GM12878 (cell line): ENCODE results near the gene SSR3. TPM values are rescaled to one million over a fixed set of nuclear protein-coding genes. Genes with fewer than 3 reads are reported as not detected.
A peak's percentile ranks its signal among the peaks of the same experiment; 100 is the strongest.

Source experiments
- ATAC-seq: fragments of 200-7000 bp; cut with Tn5 transposase; 3 replicates; pipeline ENCODE4 v1.9.1; 2020; ENCODE audit warnings: mild to moderate bottlenecking, moderate library complexity
- BruUV-seq: library from RNA; stranded (reverse); fragments of 400-500 nt; replicated peaks from 2 replicates; lab custom pipeline; 2021; lab: Mats Ljungman, UMichigan
- CTCF ChIA-PET: fragments of 300-600 bp; sonication (Branson Sonifier 250); formaldehyde crosslinking; extraction: SDS; loops from one replicate; lab custom pipeline; 2021; ENCODE audit warnings: inconsistent platforms; lab: Yijun Ruan, JAX
- POLR2A ChIA-PET: fragments of 350-600 bp; formaldehyde crosslinking; extraction: SDS; loops from one replicate; lab custom pipeline; 2021; ENCODE audit warnings: inconsistent platforms; lab: Charles Lee
- RAD21 ChIA-PET: fragments of 300-600 bp; sonication (Branson Sonifier 250); formaldehyde crosslinking; loops from one replicate; lab custom pipeline; 2023; ENCODE audit warnings: antibody characterized with exemption; ENCODE audit not compliant: unreplicated experiment; lab: Charles Lee
- SMC1A ChIA-PET: fragments of 300-600 bp; sonication (Branson Sonifier 250); formaldehyde crosslinking; loops from one replicate; lab custom pipeline; 2023; ENCODE audit not compliant: unreplicated experiment, uncharacterized antibody; lab: Charles Lee
- DNase-seq: peaks from one replicate; pipeline ENCODE4 v3.0.0-alpha.2; 2011; ENCODE audit warnings: low read depth, low spot score
- FAIRE-seq: peaks from 3 replicates; lab custom pipeline; 2011; peaks lifted over from hg19 to GRCh38; lab: Jason Lieb, UNC
- H2AFZ ChIP-seq: 2 replicates; pipeline ENCODE4 v1.6.0; 2011; ENCODE audit warnings: low read depth, low read length, control low read depth; ENCODE audit not compliant: control insufficient read depth
- H3K27ac ChIP-seq: 2 replicates; pipeline ENCODE4 v1.5.1; 2011; ENCODE audit warnings: control low read depth; ENCODE audit not compliant: control insufficient read depth, insufficient read depth
- H3K27me3 ChIP-seq, 2 experiments: replicated peaks in 1 of 2; 2 replicates each; pipeline versions ENCODE4 v1.6.0 to v1.6.1; 2011; ENCODE audit warnings: low read length in 1 of 2; ENCODE audit not compliant: control insufficient read depth in 2 of 2, insufficient read depth in 2 of 2
- H3K36me3 ChIP-seq, 2 experiments: 2 replicates each; pipeline ENCODE4 v1.5.1; 2011; ENCODE audit warnings: low read length in 1 of 2; ENCODE audit not compliant: control insufficient read depth in 2 of 2, insufficient read depth in 2 of 2
- H3K4me1 ChIP-seq: 2 replicates; pipeline ENCODE4 v1.6.1; 2011; ENCODE audit warnings: mild to moderate bottlenecking, low read length, moderate library complexity, mixed read lengths; ENCODE audit not compliant: control insufficient read depth, insufficient read depth
- H3K4me2 ChIP-seq: 2 replicates; pipeline ENCODE4 v1.6.0; 2011; ENCODE audit warnings: control low read depth; ENCODE audit not compliant: control insufficient read depth, insufficient read depth
- H3K4me3 ChIP-seq: fragments of 200-600 bp; sonication (generic); 2 replicates; pipeline ENCODE4 v1.5.1; 2016
- H3K79me2 ChIP-seq: 2 replicates; pipeline ENCODE4 v1.6.0; 2011; ENCODE audit warnings: low read length; ENCODE audit not compliant: control insufficient read depth, insufficient read depth
- H3K9ac ChIP-seq: 2 replicates; pipeline ENCODE4 v1.8.0; 2011; ENCODE audit warnings: low read length, control low read depth, mixed read lengths; ENCODE audit not compliant: control insufficient read depth, insufficient read depth
- H3K9me3 ChIP-seq: replicated peaks from 3 replicates; pipeline ENCODE4 v1.5.1; 2011; ENCODE audit warnings: mild to moderate bottlenecking, low read length; ENCODE audit not compliant: control insufficient read depth, insufficient read depth
- H4K20me1 ChIP-seq: 2 replicates; pipeline ENCODE4 v1.6.0; 2011; ENCODE audit not compliant: control insufficient read depth, insufficient read depth
- BHLHE40 ChIP-seq, 2 experiments: fragments of 450-650 bp in 1 of 2; IDR thresholded peaks; 2 replicates each; pipeline ENCODE4 v1.6.1; 2011 to 2017; ENCODE audit warnings: low read depth in 2 of 2, borderline replicate concordance in 1 of 2, improper control_type of control experiment in 1 of 2, low read length in 1 of 2, mild to moderate bottlenecking in 1 of 2
- CREM ChIP-seq: IDR thresholded peaks from 2 replicates; pipeline ENCODE4 v1.6.1; 2014; ENCODE audit warnings: antibody characterized with exemption, low read depth
- MEF2B ChIP-seq: fragments of 450-650 bp; IDR thresholded peaks from 2 replicates; pipeline ENCODE4 v1.6.1; 2018; ENCODE audit warnings: mild to moderate bottlenecking, moderate library complexity; ENCODE audit not compliant: partially characterized antibody, poor library complexity, severe bottlenecking
- MXI1 ChIP-seq: fragments of 150-350 bp; IDR thresholded peaks from 2 replicates; pipeline ENCODE4 v1.6.1; 2011; ENCODE audit warnings: low read depth, mild to moderate bottlenecking, inconsistent platforms, low read length, improper control_type of control experiment
- NFYA ChIP-seq: IDR thresholded peaks from 2 replicates; pipeline ENCODE4 v1.6.1; 2011; ENCODE audit warnings: low read depth, mild to moderate bottlenecking, low read length, improper control_type of control experiment, borderline replicate concordance
- NRF1 ChIP-seq: conservative IDR thresholded peaks from 2 replicates; pipeline ENCODE4 v1.6.1; 2011; ENCODE audit warnings: mild to moderate bottlenecking, low read depth, low read length, improper control_type of control experiment
- SKIL ChIP-seq: fragments of 450-650 bp; IDR thresholded peaks from 2 replicates; pipeline ENCODE4 v1.6.1; 2017; ENCODE audit warnings: mild to moderate bottlenecking, low read depth, inconsistent platforms; ENCODE audit not compliant: poor library complexity, severe bottlenecking
- ZNF687 ChIP-seq: fragments of 450-650 bp; IDR thresholded peaks from 2 replicates; pipeline ENCODE4 v1.6.1; 2017; ENCODE audit warnings: mild to moderate bottlenecking, moderate library complexity
- WGBS: methylation state at CpG from one replicate; pipeline ENCODE4 v1.1.6; 2016; ENCODE audit warnings: low lambda C conversion rate; ENCODE audit not compliant: insufficient replicate concordance, insufficient coverage; ENCODE audit errors: missing lambda C conversion rate; 5-methylcytosine and 5-hydroxymethylcytosine counted together
- in situ Hi-C: fragments of 300-500 bp; cut with MboI; formaldehyde crosslinking; loops from 9 replicates; pipeline ENCODE4 v1.14.3; 2018; ENCODE audit warnings: mixed read lengths
- intact Hi-C: fragments of 100-400 bp; cut with micrococcal nuclease; formaldehyde crosslinking; loops from one replicate; pipeline ENCODE4 v1.14.2; 2022; ENCODE audit not compliant: unreplicated experiment
- polyA plus RNA-seq, 11 experiments: library from polyadenylated mRNA; depleted of rRNA in 4 of 11; unstranded in 6 of 11; stranded (reverse) in 5 of 11; fragments of >200 nt; fragmentation: Nextera tagmentation in 4 of 11; fragmentation: Illumina TruSeq in 1 of 11; extraction: Ambion mirVana in 4 of 11; extraction: Trizol in 1 of 11; gene quantifications; 1 replicate in 1 of 11; 2 replicates in 10 of 11; pipeline versions ENCODE4 v1.2.1 to v1.2.3, GENCODE V29; 2011 to 2016; ENCODE audit warnings: inconsistent platforms in 2 of 11, missing spikeins in 2 of 11, low read depth in 1 of 11
- total RNA-seq, 4 experiments: library from RNA; depleted of rRNA in 3 of 4; stranded (reverse); fragments of >200 nt in 3 of 4; fragmentation: Illumina TruSeq in 1 of 4; extraction: Trizol in 1 of 4; gene quantifications; 2 replicates each; pipeline versions ENCODE4 v1.2.1 to v1.2.3, GENCODE V29; 2013 to 2021

Gene SSR3
- total and polyA plus RNA-seq, 10 of the 15 experiments (the other 5 are each of a cell fraction or from before 2014, with no cell fraction given) = 133 to 345 (median 191) TPM

- FAIRE-seq (no peak), ATAC-seq (0 out of 3 replicates have a peak, but pooled peaks have one; percentile 5), DNase-seq (no peak)
- Histone ChIP-seq H3K4me1 (peaks cover 2% of the 10 kb centered on the region; the same call in 1 of the 2 replicates), H2AFZ (no peak overlapping the region; the same call in 1 of the 2 replicates), H3K4me2 (peak overlapping the region; percentile 90), H3K27ac (peak overlapping the region; percentile 83), H3K9me3 (no peaks in the 10 kb centered on the region), H3K27me3 (no peaks in the 10 kb centered on the region), H3K9ac (peak overlapping the region; percentile 92), H3K4me3 (peak overlapping the region; percentile 92), H3K79me2 (peaks cover 59% of the 10 kb centered on the region), H4K20me1 (no peaks in the 10 kb centered on the region), H3K36me3 (peaks cover 0 to 20% of the 10 kb centered on the region in 2 experiments; a peak in 3 of 4 replicates)
- in situ Hi-C loops (loop anchor here (10.0 kb wide), 1 partner anchor 261 kb away; no protein-coding TSS in a partner anchor), intact Hi-C loops (loop anchor here (2.0 to 10.0 kb wide), 4 partner anchors 111 to 583 kb away; no protein-coding TSS in a partner anchor)
- peak; percentile 33 to 55; a peak in 2 of 4 replicates for TF ChIP-seq BHLHE40 (IDR thresholded peaks at IDR 0.05; ENCODE audit: borderline replicate concordance in 1 of 2, low read depth in 2 of 2, low read length in 1 of 2)
- no peak for TF ChIP-seq NFYA
- peak; percentile 71; the same call in 1 of the 2 replicates for TF ChIP-seq ZNF687
- TF ChIP-seq MXI1 = peak; percentile 76
- no peak for TF ChIP-seq NRF1
- no peak for TF ChIP-seq MEF2B
- TF ChIP-seq CREM = 0 out of 2 replicates have a peak, but pooled peaks have one; percentile 6
- TF ChIP-seq SKIL = peak; percentile 13
- BruUV-seq = no TSS peak
- CTCF ChIA-PET = interaction anchor here (0.6 to 3.9 kb wide), 15 partner anchors 8 to 583 kb away, joined by 3 to 43 read pairs (median 5); partner anchors contain the start of gene TIPARP
- RAD21 ChIA-PET = interaction anchor here (0.8 to 4.0 kb wide), 24 partner anchors 10 to 622 kb away, joined by 3 to 64 read pairs (median 6); partner anchors contain the start of gene TIPARP
- SMC1A ChIA-PET = interaction anchor here (0.6 to 3.7 kb wide), 27 partner anchors 9 to 653 kb away, joined by 3 to 47 read pairs (median 6); partner anchors contain the start of gene TIPARP
- POLR2A ChIA-PET = interaction anchor here (1.1 to 3.7 kb wide), 11 partner anchors 10 to 682 kb away, joined by 3 to 20 read pairs (median 8); no protein-coding TSS in a partner anchor
- 27% methylated on average over 11 of the region's 11 CpGs for WGBS
These were observed 1.1 kb downstream of the SSR3 start for GRCh38 chr3:156553705-156554356.
